Fibroblast of lung (primary cell): ENCODE results near the gene STPG1. TPM values are rescaled to one million over a fixed set of nuclear protein-coding genes. Genes with fewer than 3 reads are reported as not detected.

Experiments used
- DNase-seq, 2 donors: peaks; one replicate each; pipeline versions ENCODE4 v3.0.0 to v3.0.0-alpha.2; 2010; ENCODE audit warnings: low read depth in 2 of 2
- H2AFZ ChIP-seq: 2 replicates; pipeline ENCODE4 v1.5.1; 2012; ENCODE audit warnings: low read length, control low read depth, inconsistent platforms
- H3K27ac ChIP-seq: 2 replicates; pipeline ENCODE4 v1.5.1; 2011; ENCODE audit warnings: low read length, control low read depth; ENCODE audit not compliant: insufficient read depth
- H3K27me3 ChIP-seq: 2 replicates; pipeline ENCODE4 v1.5.1; 2011; ENCODE audit warnings: mild to moderate bottlenecking, low read length; ENCODE audit not compliant: control insufficient read depth, insufficient read depth
- H3K36me3 ChIP-seq: 2 replicates; pipeline ENCODE4 v1.5.1; 2011; ENCODE audit warnings: low read length; ENCODE audit not compliant: control insufficient read depth, insufficient read depth
- H3K4me1 ChIP-seq: 2 replicates; pipeline ENCODE4 v1.5.1; 2011; ENCODE audit warnings: low read length; ENCODE audit not compliant: control insufficient read depth, insufficient read depth; ENCODE audit errors: extremely low read depth
- H3K4me2 ChIP-seq: 2 replicates; pipeline ENCODE4 v1.5.1; 2011; ENCODE audit warnings: low read length, control low read depth; ENCODE audit not compliant: insufficient read depth; ENCODE audit errors: extremely low read depth
- H3K4me3 ChIP-seq, 4 experiments: fragments of 200-600 bp in 1 of 4; sonication (generic) in 1 of 4; replicated peaks in 1 of 4; 2 replicates each; pipeline ENCODE4 v1.5.1; 2011 to 2016; ENCODE audit warnings: low read length in 4 of 4, low read depth in 3 of 4, mild to moderate bottlenecking in 3 of 4, control low read depth in 2 of 4, inconsistent platforms in 1 of 4, mixed read lengths in 1 of 4; ENCODE audit not compliant: insufficient read depth in 1 of 4; ENCODE audit errors: control extremely low read depth in 1 of 4
- H3K79me2 ChIP-seq: 2 replicates; pipeline ENCODE4 v1.5.1; 2012; ENCODE audit warnings: mild to moderate bottlenecking, low read length, inconsistent platforms; ENCODE audit not compliant: control insufficient read depth, insufficient read depth
- H3K9ac ChIP-seq: 2 replicates; pipeline ENCODE4 v1.5.1; 2011; ENCODE audit warnings: mild to moderate bottlenecking, low read length, control low read depth; ENCODE audit not compliant: insufficient read depth
- H3K9me3 ChIP-seq: 2 replicates; pipeline ENCODE4 v1.5.1; 2012; ENCODE audit warnings: low read depth, low read length; ENCODE audit not compliant: control insufficient read depth, insufficient read depth
- H4K20me1 ChIP-seq: 2 replicates; pipeline ENCODE4 v1.5.1; 2011; ENCODE audit warnings: low read length; ENCODE audit not compliant: control insufficient read depth, insufficient read depth; ENCODE audit errors: extremely low read depth
- CTCF ChIP-seq, 2 donors: IDR thresholded peaks in 1 of 2; conservative IDR thresholded peaks in 1 of 2; 1 replicate in 1 of 2; 2 replicates in 1 of 2; pipeline ENCODE4 v1.5.1; 2011 to 2012; ENCODE audit warnings: low read length in 2 of 2, control low read depth in 1 of 2, inconsistent platforms in 1 of 2, low read depth in 1 of 2, mild to moderate bottlenecking in 1 of 2
- EZH2 ChIP-seq: IDR thresholded peaks from 2 replicates; pipeline ENCODE4 v1.5.1; 2012; ENCODE audit warnings: low read length, control low read depth, mild to moderate bottlenecking; ENCODE audit errors: missing control alignments
- polyA plus RNA-seq, 2 donors: library from polyadenylated mRNA; depleted of rRNA in 1 of 2; stranded (reverse) in 1 of 2; unstranded in 1 of 2; fragments of >200 nt; gene quantifications; 2 replicates each; pipeline ENCODE4 v1.2.1, GENCODE V29; 2011 to 2012; ENCODE audit warnings: missing spikeins in 1 of 2
- total RNA-seq: library from RNA; depleted of rRNA; stranded (reverse); fragments of >200 nt; gene quantifications from 2 replicates; pipeline ENCODE4 v1.2.1, GENCODE V29; 2014

Gene STPG1
- total and polyA plus RNA-seq, 2 donors (not counting 1 experiment from before 2014, with no cell fraction given): 7.9 to 8.5 TPM

- Histone ChIP-seq H3K4me2 (no peak overlapping the region), H3K27me3 (peaks cover 45% of the 10 kb centered on the region)
- DNase-seq: peak in 1 of 2 donors; percentile 73
Measured at GRCh38 chr1:24327891-24328290, 85.7 kb downstream of the STPG1 start.

GRCh38 chr1:24327486-24327885 is 86.1 kb downstream of the STPG1 start:
- H3K4me2 ChIP-seq: no peak overlapping the region
- H3K4me1 ChIP-seq: no peaks in the 10 kb centered on the region
- H4K20me1 ChIP-seq: no peaks in the 10 kb centered on the region
- no peaks in the 10 kb centered on the region for H3K9me3 ChIP-seq
- DNase-seq: no peak
- H3K27ac ChIP-seq: no peak overlapping the region
- H3K27me3 ChIP-seq: peaks cover 49% of the 10 kb centered on the region
- no peaks in the 10 kb centered on the region for H3K79me2 ChIP-seq
- no peak overlapping the region for H3K9ac ChIP-seq
- no peak overlapping the region for H2AFZ ChIP-seq
- TF ChIP-seq EZH2 (no peak), CTCF (conservative IDR thresholded peaks at IDR 0.05 in 1 of 2, IDR thresholded peaks at IDR 0.05 in 1 of 2; ENCODE audit: low read depth in 1 of 2, low read length in 2 of 2) (no peak)
- no peaks in the 10 kb centered on the region for H3K36me3 ChIP-seq
- H3K4me3 ChIP-seq: no peak overlapping the region

More at GRCh38 chr1:24327891-24328290, 85.7 kb downstream of the STPG1 start:
- no peaks in the 10 kb centered on the region for H3K9me3 ChIP-seq
- no peaks in the 10 kb centered on the region for H3K79me2 ChIP-seq
- no peak overlapping the region for H3K9ac ChIP-seq
- H4K20me1 ChIP-seq: no peaks in the 10 kb centered on the region
- no peak overlapping the region for H3K27ac ChIP-seq
- H3K4me1 ChIP-seq: no peaks in the 10 kb centered on the region
- TF ChIP-seq CTCF (conservative IDR thresholded peaks at IDR 0.05 in 1 of 2, IDR thresholded peaks at IDR 0.05 in 1 of 2; ENCODE audit: low read depth in 1 of 2, low read length in 2 of 2) (no peak), EZH2 (no peak)
- no peak overlapping the region for H2AFZ ChIP-seq
- no peak overlapping the region for H3K4me3 ChIP-seq
- no peaks in the 10 kb centered on the region for H3K36me3 ChIP-seq

DNA sequence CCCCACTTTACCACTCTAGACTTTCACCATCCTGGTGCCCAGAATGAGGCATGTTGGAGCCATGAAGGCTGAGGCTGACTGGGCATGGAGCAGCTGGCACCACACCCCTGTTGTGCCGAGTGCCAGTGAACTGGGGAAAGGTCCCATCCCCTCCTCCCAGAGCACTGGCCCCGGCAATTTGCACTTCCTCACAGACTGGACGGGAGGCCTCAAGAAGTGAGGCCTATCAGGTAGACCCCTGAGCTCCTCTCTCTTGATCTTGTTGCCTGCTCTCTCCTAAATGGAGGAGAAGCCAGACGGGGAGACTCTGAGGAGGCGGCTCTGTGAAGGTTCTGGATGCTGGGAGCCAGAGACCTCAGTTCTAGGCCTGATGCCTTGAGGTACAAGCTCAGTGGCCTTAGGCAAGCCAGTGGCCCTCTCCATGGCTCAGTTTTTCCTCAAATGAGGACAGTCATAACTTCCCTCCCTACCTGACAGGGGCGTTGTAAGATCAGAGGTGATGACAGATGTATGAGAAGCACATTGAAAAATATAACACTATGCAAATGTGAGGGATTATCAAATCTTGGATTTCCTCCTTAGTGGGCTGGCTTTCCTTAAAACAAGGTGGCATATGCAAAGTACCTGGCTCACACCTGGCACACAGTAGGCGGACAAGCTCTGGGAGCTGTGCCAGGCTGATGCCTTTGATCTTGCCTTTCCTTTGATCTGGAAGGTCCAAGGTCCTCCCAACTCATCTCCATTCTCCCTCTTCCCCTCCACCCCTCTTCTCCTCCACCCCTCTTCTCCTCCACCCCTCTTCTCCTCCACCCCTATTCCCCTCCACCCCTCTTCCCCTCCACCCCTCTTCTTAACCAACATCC is 87.8 kb downstream of the STPG1 start:
- Histone ChIP-seq H3K36me3 (no peaks in the 10 kb centered on the region), H3K4me2 (no peak overlapping the region), H3K79me2 (no peaks in the 10 kb centered on the region), H3K9me3 (no peaks in the 10 kb centered on the region), H3K4me3 (no peak overlapping the region), H3K9ac (no peak overlapping the region), H4K20me1 (no peaks in the 10 kb centered on the region), H3K27me3 (peaks cover 57% of the 10 kb centered on the region), H3K27ac (no peak overlapping the region), H3K4me1 (no peaks in the 10 kb centered on the region), H2AFZ (no peak overlapping the region)
- no peak for TF ChIP-seq CTCF (conservative IDR thresholded peaks at IDR 0.05 in 1 of 2, IDR thresholded peaks at IDR 0.05 in 1 of 2; ENCODE audit: low read depth in 1 of 2, low read length in 2 of 2)
- no peak for TF ChIP-seq EZH2
- no peak for DNase-seq
